ENCODE measurements around the gene HOXB2.

Gene HOXB2

DNA sequence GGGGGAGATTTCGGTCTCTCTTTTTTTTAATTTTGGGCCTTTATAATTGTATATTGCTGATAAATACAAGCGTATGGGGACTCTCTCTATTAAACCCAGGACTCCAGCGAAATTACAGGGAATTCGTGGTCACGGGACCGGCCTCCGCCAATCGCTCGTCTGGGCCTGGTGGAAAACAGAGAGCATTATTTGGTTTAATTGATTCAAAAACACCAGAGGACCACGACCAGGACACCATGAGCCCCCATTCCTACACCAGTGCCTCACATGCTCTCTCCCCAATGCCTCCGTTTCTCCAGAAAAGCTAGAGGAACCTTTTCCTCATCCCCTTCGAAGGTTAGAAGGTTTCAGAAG lies at the start of gene HOXB2:
Gene HOXB2, minus strand, starts transcription at position 88 of the 354 bp plus-strand sequence. CDS start 198 bp downstream, outside the sequence.
- DNase-seq = no peak

GRCh38 chr17:48593840-48594537 lies 49.1 kb upstream of the HOXB2 start:
- DNase-seq = peak; percentile 68

DNA sequence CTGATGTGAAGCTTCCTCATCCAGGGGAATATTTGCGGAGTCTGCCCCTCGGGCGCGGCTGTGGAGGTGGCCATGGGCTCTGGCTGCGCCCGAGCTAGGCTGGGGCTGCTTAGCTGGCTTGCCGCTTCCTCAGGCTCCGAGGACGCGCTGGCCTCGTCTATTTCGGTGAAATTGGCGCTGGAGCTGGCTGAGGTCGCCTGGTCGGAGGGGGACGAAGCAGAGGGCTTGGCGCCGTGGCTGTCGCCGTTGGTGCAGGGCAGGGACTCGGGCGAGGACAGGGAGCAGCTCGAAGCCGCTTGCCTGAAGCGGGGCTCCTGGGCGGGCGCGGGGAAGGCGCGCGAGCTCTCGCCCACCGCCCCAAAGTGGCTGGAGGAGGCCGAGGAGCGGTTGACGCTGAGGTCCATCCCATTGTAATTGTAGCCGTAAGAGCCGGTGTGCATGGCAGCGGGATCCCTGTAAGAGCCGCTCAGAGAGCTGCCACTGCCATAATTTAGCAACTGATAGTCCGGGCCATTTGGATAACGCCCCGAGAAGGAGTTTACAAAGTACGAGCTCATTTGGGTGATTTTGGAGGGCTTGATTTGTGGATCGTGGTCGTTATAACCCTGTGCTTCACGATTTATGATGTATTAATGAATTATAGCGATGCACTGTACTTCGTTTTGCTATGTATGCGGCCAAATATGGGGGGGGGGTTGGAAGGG lies 48.4 kb upstream of the HOXB2 start, which contains the start of gene HOXB5:
Gene HOXB5, minus strand, starts transcription at position 654 of the 704 bp plus-strand sequence. Its CDS starts 97 bp downstream, at position 557.
- peak; percentile 57 for DNase-seq

GRCh38 chr17:48592577-48592976 lies 47.7 kb upstream of the HOXB2 start:
- no peak for DNase-seq

- no peak for DNase-seq
These were observed 47.2 kb upstream of the HOXB2 start for GRCh38 chr17:48592057-48592514.

DNA sequence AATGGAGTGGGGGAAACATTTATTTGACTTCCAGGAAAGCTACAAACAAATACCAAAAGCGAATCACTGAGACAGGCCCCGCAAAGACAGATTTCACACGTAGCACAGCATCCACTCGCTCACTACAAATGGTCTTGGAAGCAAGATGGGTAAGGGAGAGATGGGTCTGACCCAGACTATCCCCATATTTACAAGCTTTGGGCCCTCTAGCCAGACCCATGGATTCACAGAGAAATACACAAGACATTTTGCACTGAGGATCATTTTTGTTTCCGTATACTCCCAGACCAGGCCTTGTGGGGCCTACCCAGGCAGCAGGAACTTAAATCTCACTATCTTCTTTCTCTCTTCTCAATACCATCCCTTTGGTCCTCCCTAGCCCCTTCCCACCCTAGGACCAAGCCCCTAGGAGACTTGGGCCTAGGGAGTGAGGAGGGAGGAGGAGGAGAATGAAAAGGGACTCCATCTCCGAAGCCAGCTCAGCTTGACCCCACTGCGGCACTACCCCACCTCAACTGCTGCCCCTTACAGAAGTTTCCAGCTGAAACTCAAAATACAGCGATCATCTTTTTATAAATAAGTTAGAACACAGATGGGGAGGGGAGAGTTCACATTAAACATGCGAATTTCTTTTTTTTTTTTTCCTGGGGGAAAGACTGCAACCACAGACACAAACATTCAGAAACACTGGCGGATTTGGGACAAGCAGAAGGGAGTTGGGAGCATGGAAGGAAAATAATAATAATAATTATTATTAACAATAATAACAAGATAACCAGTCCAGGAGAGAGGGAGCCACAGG lies 46.5 kb upstream of the HOXB2 start:
- no peak for DNase-seq

GRCh38 chr17:48590607-48591161 lies 45.8 kb upstream of the HOXB2 start:
- DNase-seq = no peak

DNA sequence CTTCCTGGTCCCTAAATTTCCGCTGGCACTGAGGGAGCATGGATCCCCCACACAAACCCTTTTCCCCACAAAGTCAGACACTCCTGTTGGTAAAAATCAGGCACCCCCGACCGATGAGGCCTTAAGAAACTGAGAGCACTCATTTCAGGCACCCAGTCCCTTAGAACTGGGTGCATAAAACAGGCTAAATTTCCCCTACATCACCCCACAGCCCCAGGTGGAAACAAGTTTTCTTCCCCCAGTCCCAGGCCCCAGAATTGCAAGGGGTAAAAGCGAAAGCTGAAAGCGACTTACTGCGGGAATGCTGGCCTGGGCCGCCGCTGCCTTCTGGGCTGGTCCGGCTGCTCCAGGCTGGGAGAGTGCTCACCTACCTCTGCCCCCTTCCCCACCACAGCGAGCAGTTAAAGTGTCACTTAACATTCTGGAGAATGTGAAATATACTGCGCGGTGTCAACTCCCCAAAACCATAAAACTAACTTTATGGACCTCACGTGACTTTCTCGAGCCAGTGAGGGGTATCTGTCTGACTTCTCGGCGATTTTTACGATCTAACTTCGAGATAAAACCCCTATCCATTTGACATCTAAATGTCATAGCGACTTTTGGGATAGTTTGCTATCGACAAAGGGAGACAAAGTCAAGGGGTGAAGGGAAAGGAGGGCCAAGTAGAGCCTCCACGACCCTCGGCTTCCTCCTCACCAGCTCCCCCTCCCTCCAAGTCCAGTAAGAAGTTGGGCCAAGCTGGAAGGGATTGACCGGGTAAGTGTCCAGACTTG lies 45.1 kb upstream of the HOXB2 start, which contains the start of gene HOXB3:
Gene HOXB3, minus strand, starts transcription at position 411 of the 776 bp plus-strand sequence. CDS start 37,767 bp downstream, outside the sequence.
- no peak for DNase-seq

- no peak for DNase-seq
These were observed 44.3 kb upstream of the HOXB2 start for GRCh38 chr17:48589060-48589830.

DNA sequence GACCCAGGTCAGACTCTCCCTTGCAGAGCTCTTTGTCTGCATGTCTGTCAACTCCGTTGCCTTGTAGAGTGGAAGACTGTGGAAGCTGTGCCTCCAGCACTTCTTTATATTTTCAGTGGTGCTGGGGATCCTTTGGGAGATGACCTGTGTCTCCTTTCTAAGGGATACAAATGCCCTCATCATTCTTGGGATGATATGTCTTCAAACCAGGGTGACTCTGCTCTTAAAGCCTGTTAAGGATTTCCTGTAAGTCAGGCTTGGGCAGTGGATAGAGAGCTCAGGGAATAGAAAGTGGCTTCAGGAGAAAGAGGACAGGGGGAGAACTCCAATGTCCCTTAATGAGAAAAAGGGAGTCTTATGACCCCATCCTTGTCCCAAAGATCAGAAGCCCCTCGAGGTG lies 43.6 kb upstream of the HOXB2 start:
- no peak for DNase-seq

DNA sequence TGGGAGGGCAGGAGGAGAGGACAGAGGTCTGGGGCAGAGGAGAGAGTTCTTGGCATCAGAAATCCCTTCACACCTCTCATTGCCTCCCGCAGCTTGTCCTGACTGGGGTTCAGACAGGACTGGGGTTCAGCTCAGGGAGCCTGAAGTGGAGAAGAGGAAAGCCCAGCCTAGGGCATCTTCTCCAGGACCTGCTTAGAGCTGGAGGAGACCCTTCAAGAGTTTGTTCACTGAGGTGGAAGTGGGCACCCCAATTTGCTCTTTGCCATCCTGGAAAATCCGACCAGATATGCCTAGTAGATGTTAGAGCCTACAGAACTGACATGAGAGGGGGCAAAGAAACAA lies 43.1 kb upstream of the HOXB2 start:
- no peak for DNase-seq

- DNase-seq = no peak
These were observed 42.6 kb upstream of the HOXB2 start for GRCh38 chr17:48587276-48588073.

DNA sequence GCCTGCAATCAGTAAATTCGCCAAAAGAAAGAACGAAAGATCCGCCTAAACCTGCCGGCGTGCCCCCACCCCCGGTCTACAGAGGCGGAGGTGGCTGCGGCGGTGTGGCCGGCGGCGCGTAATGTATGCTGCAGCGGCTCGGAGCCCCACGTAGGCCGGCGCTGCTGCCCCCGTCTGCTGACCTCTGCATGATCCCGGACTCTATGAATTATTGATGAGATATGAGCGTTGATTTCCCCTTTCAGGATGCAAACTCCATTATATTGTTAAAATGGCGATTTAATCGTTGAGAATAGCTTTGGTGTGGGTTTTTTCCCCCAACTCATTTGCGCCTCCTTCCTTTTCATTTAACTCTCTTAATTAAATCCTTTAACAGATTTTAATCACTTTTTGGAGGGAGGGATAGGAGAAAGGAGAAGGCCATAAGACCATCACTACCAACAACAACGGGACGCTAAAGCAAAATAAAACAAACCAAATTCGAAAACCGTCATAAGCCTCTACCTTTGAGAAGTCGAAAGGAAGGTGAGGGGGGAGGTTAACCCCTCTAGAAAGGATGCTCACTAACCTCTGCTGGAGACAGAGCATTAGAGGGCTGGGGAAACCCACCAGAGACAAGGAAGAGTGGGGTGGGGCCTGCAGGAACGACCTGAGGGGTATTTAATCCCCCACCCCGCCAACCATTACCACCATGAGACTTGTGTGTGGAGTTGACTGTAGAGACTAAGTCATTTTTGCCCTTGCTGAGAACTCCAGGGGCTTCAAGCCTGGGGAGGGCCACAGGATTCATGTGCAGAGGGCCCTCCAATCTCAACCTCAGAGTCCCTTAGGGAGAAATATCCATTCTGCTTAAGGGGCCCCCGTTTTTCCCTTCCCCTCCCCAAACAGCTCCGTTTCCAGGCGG lies 41.7 kb upstream of the HOXB2 start:
- DNase-seq = no peak

DNA sequence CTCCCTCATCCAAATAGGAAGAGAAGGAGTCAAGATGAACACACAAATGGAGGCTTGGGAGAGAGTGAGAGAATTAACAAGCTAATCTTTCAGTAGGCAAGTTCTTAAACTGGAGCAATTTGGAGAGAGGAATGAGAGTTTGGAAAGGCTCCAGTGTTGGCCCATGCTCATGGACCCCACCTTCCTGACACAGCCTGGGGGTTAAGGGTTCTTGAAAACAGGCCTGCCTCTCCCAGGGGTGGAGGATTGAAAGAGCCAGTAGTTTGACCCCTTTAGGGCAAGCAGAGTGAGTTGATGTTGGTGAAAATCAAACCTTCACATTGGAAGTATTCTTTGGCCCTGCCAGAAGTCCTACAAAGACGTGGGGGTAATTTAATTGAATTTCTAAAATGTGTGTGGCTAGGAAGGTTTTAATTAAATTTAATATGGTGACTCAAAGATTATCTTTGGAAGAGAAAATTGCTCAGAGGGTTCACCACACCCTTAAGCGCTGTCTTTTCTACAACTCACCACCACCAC lies 39.4 kb upstream of the HOXB2 start:
- DNase-seq = no peak

GRCh38 chr17:48583708-48584222 lies 38.9 kb upstream of the HOXB2 start:
- no peak for DNase-seq

DNA sequence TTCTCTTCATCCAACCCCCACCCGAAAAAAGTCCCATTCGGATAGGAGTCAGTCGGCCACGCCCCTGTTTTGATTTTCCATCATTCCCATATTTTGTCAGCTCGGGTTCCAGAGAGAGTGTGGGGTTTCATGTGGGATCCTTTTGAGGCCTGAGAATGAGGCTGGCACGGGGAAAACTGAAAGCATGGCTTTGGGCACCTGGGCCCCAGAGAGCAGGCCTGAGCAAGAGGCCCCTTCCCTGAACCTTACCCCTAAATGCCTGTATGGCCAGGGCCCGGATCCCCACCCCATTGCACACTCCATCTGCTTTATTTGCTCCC lies 37.8 kb upstream of the HOXB2 start:
- no peak for DNase-seq

DNA sequence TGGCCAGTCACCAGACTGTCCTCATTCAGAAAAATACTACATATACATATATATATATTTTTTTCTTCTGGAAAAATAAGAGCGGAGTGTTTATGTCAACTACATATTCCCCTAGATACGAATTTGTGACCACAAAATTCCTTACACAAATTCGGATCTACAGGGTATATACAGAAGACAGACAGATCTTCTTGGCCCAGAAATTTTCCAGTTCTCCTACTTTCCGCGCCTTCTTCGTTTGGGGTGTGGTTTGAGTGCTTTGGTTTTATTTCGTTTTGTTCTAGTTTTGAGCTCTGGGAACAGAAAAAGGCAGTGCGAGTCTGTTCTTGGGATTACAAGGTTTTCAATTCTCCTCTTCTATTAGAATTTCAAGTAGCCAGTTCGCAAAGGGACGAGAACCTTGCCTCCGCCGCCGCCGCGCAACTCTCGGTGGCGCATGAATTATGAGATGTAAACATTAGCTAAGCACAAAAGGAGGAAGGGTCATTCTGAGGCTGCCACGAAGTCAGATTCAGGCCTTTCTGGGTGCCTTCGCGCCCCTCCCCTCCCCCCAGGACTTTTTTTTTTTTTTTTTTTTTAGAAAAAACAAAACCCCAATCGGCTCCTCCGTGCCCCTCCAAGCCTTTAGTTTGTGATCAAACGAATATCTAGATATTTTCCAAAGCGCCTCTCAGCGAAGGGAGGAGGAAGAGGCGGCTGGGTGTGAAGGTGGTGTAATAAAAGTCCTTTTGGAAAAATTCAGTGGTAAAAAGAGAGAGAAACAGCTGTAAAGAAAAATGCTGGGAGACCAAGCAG lies 35.0 kb upstream of the HOXB2 start:
- no peak for DNase-seq

DNA sequence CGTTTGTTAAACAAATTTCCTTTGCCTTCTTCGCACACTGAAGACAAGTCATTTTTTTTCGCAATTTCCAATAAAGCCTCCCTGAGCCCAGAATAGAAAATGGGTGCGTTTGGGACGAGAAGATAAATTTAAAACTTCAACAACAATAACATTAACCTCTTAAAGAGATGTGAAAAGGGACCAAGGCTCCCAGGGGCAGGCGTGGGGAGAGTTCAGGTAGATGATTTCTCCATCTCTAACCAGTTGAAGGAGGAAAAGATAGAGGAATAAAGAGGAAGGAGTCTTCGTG lies 34.5 kb upstream of the HOXB2 start:
- DNase-seq = no peak
